Measurements from ENCODE around the gene GJB6. TPM values are rescaled to one million over a fixed set of nuclear protein-coding genes. Genes with fewer than 3 reads are reported as not detected.

GJB6 gene
- total RNA-seq, 4 donors from 2014 or later = not detected

DNA sequence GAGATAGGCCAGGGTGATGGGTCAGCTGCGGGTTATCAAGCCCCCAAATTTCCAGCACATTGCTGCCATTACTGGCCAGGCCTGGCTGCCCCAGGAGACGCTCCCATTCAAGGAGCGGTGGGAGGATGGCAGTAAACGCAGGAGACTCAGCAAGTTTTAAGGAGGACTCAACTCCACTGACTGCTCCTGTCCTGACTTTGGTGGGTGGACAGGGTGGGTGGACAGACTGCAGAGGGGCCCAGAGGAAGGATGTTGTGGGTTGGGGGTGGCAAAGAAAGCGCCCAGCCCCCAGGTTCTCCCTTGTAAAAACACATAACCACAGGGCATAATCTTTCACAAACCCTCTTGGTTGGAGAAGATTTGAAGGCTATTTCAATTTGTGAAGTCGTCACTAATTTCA lies 4.4 kb downstream of the GJB6 start:
- 51 to 55% methylated on average over 6 of the region's 6 CpGs for WGBS, 2 donors
- DNase-seq (ENCODE audit: low spot score in 2 of 2) = no peak
- no peaks in the 10 kb centered on the region for H3K9me3 ChIP-seq
- no peaks in the 10 kb centered on the region for H3K36me3 ChIP-seq
- peaks cover 0 to 35% of the 10 kb centered on the region in 2 donors for H3K27me3 ChIP-seq
- H3K4me3 ChIP-seq = no peak overlapping the region
- TF ChIP-seq, protein P1, sequence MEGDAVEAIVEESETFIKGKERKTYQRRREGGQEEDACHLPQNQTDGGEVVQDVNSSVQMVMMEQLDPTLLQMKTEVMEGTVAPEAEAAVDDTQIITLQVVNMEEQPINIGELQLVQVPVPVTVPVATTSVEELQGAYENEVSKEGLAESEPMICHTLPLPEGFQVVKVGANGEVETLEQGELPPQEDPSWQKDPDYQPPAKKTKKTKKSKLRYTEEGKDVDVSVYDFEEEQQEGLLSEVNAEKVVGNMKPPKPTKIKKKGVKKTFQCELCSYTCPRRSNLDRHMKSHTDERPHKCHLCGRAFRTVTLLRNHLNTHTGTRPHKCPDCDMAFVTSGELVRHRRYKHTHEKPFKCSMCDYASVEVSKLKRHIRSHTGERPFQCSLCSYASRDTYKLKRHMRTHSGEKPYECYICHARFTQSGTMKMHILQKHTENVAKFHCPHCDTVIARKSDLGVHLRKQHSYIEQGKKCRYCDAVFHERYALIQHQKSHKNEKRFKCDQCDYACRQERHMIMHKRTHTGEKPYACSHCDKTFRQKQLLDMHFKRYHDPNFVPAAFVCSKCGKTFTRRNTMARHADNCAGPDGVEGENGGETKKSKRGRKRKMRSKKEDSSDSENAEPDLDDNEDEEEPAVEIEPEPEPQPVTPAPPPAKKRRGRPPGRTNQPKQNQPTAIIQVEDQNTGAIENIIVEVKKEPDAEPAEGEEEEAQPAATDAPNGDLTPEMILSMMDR (IDR thresholded peaks at IDR 0.05) = no peak
- TF ChIP-seq POLR2A (IDR thresholded peaks at IDR 0.05) = no peak
- no peak overlapping the region for H3K27ac ChIP-seq
- H3K4me1 ChIP-seq = peaks cover 0 to 17% (median 3%) of the 10 kb centered on the region in 4 donors

DNA sequence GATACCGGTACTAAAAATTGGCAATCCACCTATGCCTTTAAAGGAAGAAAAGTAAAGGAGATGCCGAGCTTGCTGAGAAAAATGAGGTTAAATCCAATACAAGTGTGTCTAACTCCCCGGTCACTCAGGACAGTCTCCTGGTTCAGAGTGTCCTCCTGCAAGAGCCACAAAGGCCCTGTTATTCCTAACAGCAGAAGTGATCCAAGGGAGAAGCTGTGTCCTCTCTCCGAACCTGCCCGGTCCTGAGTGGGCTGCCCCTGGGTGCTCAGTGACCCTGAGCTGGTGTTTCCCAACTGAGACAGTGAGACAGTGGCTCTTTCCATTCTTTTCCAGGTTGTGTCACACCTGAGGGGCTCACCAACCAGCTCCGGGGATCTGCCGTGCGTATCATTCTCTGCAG lies 4.8 kb downstream of the GJB6 start:
- peaks cover 0 to 31% of the 10 kb centered on the region in 2 donors for H3K27me3 ChIP-seq
- peaks cover 0 to 13% (median 3%) of the 10 kb centered on the region in 4 donors for H3K4me1 ChIP-seq
- no peak for DNase-seq (ENCODE audit: low spot score in 2 of 2)
- H3K4me3 ChIP-seq = no peak overlapping the region
- WGBS, 2 donors = 70 to 77% methylated on average over 6 to 8 of the region's 8 CpGs
- H3K9me3 ChIP-seq = no peaks in the 10 kb centered on the region
- no peak overlapping the region for H3K27ac ChIP-seq
- no peaks in the 10 kb centered on the region for H3K36me3 ChIP-seq
- TF ChIP-seq EP300 (IDR thresholded peaks at IDR 0.05) (no peak), POLR2A (IDR thresholded peaks at IDR 0.05) (no peak)

DNA sequence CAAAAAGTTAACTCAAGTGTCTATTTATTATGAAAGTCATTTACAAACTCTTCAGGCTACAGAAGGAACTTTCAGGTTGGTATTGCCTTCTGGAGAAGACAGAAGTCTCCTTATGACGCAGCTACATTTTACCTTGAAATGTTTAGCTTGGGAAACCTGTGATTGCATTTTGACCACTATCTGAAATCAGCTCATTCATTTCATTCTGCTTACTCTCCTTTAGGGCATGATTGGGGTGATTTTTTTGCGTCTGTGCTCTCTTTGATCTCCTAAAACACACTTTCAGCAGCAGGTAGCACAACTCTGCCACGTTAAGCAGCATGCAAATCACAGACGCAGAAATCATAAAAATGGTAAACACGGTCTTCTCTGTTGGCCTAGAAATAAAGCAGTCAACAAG lies 9.6 kb downstream of the GJB6 start:
- no peak for TF ChIP-seq POLR2A (IDR thresholded peaks at IDR 0.05)
- no peak for TF ChIP-seq EP300 (IDR thresholded peaks at IDR 0.05)
- TF ChIP-seq, protein P1 (IDR thresholded peaks at IDR 0.05) = no peak

DNA sequence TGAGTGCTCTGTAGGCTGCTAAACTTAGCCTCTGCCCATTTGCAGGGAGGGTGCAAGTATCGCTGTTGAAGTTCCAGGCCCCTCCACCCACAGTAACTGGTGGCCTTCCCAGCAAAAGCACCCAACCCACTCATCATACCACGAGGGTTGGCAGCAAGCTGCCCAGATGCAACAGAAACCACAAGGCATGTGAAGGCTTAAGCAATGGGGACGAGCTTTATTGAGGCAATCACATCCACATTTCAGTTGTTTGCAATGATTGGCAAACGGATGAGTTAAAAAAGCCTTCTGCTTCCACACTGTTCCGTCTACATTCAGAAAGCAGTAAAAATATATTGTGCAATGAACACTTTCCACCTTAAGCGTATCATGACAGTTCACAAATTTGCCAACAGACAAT lies 10.3 kb downstream of the GJB6 start:
- no peak for TF ChIP-seq POLR2A (IDR thresholded peaks at IDR 0.05)
- TF ChIP-seq, protein P1 (IDR thresholded peaks at IDR 0.05) = no peak
- TF ChIP-seq EP300 (IDR thresholded peaks at IDR 0.05) = no peak
- no peak for DNase-seq (ENCODE audit: low spot score in 2 of 2)
- H3K9me3 ChIP-seq = no peaks in the 10 kb centered on the region
- H3K4me1 ChIP-seq = no peaks in the 10 kb centered on the region
- no peak overlapping the region for H3K27ac ChIP-seq
- H3K36me3 ChIP-seq = no peaks in the 10 kb centered on the region
- no peaks in the 10 kb centered on the region for H3K27me3 ChIP-seq
- 76% methylated on average over 6 of the region's 6 CpGs for WGBS, 2 donors
- H3K4me3 ChIP-seq = no peak overlapping the region

More for the DNA sequence above, 9.6 kb downstream of the GJB6 start:
- no peaks in the 10 kb centered on the region for H3K36me3 ChIP-seq
- H3K9me3 ChIP-seq = no peaks in the 10 kb centered on the region
- H3K27me3 ChIP-seq = no peaks in the 10 kb centered on the region
- whole genome bisulfite sequencing, 2 donors = 70 to 74% methylated on average over 5 of the region's 5 CpGs
- H3K4me3 ChIP-seq = no peak overlapping the region
- no peak overlapping the region for H3K27ac ChIP-seq
- H3K4me1 ChIP-seq = no peaks in the 10 kb centered on the region
- DNase-seq (ENCODE audit: low spot score in 2 of 2) = no peak

DNA sequence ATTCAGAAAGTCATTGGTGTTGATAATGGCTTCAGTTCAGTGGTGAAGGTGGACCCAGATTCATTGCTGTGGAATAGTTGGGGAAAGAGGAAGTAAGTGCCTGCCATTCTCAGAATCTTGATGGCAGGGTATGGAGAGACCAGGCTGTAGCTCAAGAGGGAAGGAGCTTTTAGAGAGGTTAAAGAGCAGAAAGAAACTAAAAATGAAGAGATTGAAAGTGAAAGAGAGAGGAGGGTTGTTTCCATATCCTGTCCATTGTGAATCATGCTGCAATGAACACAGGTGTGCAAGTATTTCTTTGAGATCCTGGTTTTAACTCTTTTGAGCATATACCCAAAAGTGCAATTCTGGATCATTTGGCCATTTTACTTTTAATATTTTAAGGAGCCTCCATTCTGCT lies 12.5 kb downstream of the GJB6 start:
- TF ChIP-seq EP300 (IDR thresholded peaks at IDR 0.05) (no peak), POLR2A (IDR thresholded peaks at IDR 0.05) (no peak)
- TF ChIP-seq, protein P1 (IDR thresholded peaks at IDR 0.05) = no peak
- no peaks in the 10 kb centered on the region for H3K36me3 ChIP-seq
- no peaks in the 10 kb centered on the region for H3K4me1 ChIP-seq
- no peak overlapping the region for H3K4me3 ChIP-seq
- no peaks in the 10 kb centered on the region for H3K27me3 ChIP-seq
- DNase-seq (ENCODE audit: low spot score in 2 of 2) = no peak
- H3K27ac ChIP-seq = no peak overlapping the region
- no peaks in the 10 kb centered on the region for H3K9me3 ChIP-seq

DNA sequence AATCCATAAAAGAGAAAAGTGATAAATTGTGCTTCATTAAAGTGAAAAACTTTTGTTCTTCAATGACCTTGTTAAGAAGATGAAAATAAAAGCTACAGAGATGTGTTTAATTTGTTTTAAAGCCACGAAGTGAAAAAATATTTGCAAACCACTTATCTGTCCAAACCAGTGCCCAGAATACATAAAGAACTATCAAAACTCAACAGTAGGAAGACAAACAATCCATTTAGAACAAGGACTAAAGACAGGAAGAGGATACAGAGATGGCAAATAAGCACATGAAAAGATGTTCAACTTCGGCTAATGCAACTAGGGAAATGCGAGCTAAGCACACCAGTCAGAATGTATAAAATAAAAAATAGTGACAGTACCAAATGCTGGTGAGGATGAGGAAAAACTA lies 15.0 kb downstream of the GJB6 start:
- Histone ChIP-seq H3K4me3 (no peak overlapping the region), H3K9me3 (peaks cover 0 to 11% (median 3%) of the 10 kb centered on the region in 4 donors), H3K36me3 (no peaks in the 10 kb centered on the region), H3K4me1 (no peaks in the 10 kb centered on the region), H3K27ac (no peak overlapping the region), H3K27me3 (no peaks in the 10 kb centered on the region)
- TF ChIP-seq EP300 (IDR thresholded peaks at IDR 0.05) = no peak
- 56 to 65% methylated on average over 3 of the region's 3 CpGs for WGBS, 2 donors
- DNase-seq (ENCODE audit: low spot score in 2 of 2) = no peak

Measured in tibial nerve (tissue), 4 donors.